HG03565 (cell line): ENCODE data around the gene SLC7A6OS.

Experiments
- ATAC-seq: cut with Tn5 transposase; IDR thresholded peaks from one replicate; pipeline ENCODE4 v1.9.1; 2021; ENCODE audit warnings: mild to moderate bottlenecking, moderate library complexity; ENCODE audit not compliant: unreplicated experiment

The SLC7A6OS gene

GRCh38 chr16:68257906-68258800, 52.6 kb downstream of the SLC7A6OS start:
- no peak for ATAC-seq

- ATAC-seq: peak; percentile 38
These were observed 53.4 kb downstream of the SLC7A6OS start for GRCh38 chr16:68257251-68257905.

GRCh38 chr16:68255712-68256111, 55.0 kb downstream of the SLC7A6OS start:
- no peak for ATAC-seq

GRCh38 chr16:68253721-68254120, 57.0 kb downstream of the SLC7A6OS start:
- ATAC-seq: no peak

GRCh38 chr16:68252383-68252782, 58.4 kb downstream of the SLC7A6OS start:
- no peak for ATAC-seq

GRCh38 chr16:68251832-68252231, 58.9 kb downstream of the SLC7A6OS start:
- no peak for ATAC-seq

- no peak for ATAC-seq
These were observed 59.8 kb downstream of the SLC7A6OS start for GRCh38 chr16:68250951-68251350.

GRCh38 chr16:68249371-68249770, 61.4 kb downstream of the SLC7A6OS start:
- ATAC-seq: no peak
